HCT116 (cell line): ENCODE data around the gene EIF2AK3. TPM values are rescaled to one million over a fixed set of nuclear protein-coding genes. Genes with fewer than 3 reads are reported as not detected.

Experiments
- ATAC-seq: fragments of 200-7000 bp; cut with Tn5 transposase; 2 replicates; pipeline ENCODE4 v1.9.1; 2020; ENCODE audit warnings: mild to moderate bottlenecking, moderate library complexity
- BruUV-seq: library from RNA; stranded (reverse); fragments of 400-500 nt; replicated peaks from 2 replicates; lab custom pipeline; 2021; lab: Mats Ljungman, UMichigan
- CTCF ChIA-PET: fragments of 300-600 bp; sonication (Branson Sonifier 250); formaldehyde crosslinking; loops from one replicate; lab custom pipeline; 2021; ENCODE audit warnings: antibody characterized with exemption; lab: Charles Lee
- POLR2A ChIA-PET: fragments of 300-600, 350-600 bp; sonication (Branson Sonifier 250); formaldehyde crosslinking; loops from one replicate; lab custom pipeline; 2021; ENCODE audit warnings: antibody characterized with exemption; lab: Charles Lee
- RAD21 ChIA-PET, 2 experiments: fragments of 300-600 bp; sonication (Branson Sonifier 250); formaldehyde crosslinking; loops; one replicate each; lab custom pipeline; 2023; ENCODE audit warnings: low total read pairs in 2 of 2; ENCODE audit not compliant: uncharacterized antibody in 2 of 2, unreplicated experiment in 2 of 2, low non-redundant PET in 1 of 2; lab: Charles Lee
- DNase-seq: peaks from one replicate; pipeline ENCODE4 v3.0.0-alpha.2; 2010; ENCODE audit warnings: low read depth, low spot score
- H2AFZ ChIP-seq: fragments of 200-600 bp; shearing (Covaris generic), sonication (generic); 2 replicates; pipeline ENCODE4 v1.6.1; 2017; ENCODE audit warnings: low read depth, mixed run types, mixed read lengths, antibody characterized with exemption, low read length; ENCODE audit not compliant: poor library complexity, severe bottlenecking
- H3K27ac ChIP-seq: 2 replicates; pipeline ENCODE4 v1.5.1; 2012; ENCODE audit warnings: low read depth, low read length
- H3K27me3 ChIP-seq: fragments of 200-600 bp; sonication (generic); 2 replicates; pipeline ENCODE4 v1.6.1; 2016; ENCODE audit warnings: mixed run types, low read length, mixed read lengths; ENCODE audit not compliant: insufficient read depth
- H3K36me3 ChIP-seq, 2 experiments: fragments of 200-500 bp in 1 of 2; fragments of 200-600 bp in 1 of 2; sonication (Bioruptor generic) in 1 of 2; sonication (generic) in 1 of 2; 2 replicates each; pipeline versions ENCODE4 v1.5.1 to v1.6.1; 2014 to 2016; ENCODE audit warnings: low read length in 2 of 2, inconsistent platforms in 1 of 2, mixed read lengths in 1 of 2, mixed run types in 1 of 2; ENCODE audit not compliant: insufficient read depth in 2 of 2, control insufficient read depth in 1 of 2
- H3K4me1 ChIP-seq, 2 experiments: fragments of 200-600 bp in 1 of 2; sonication (generic) in 1 of 2; 2 replicates each; pipeline versions ENCODE4 v1.5.1 to v1.6.1; 2012 to 2017; ENCODE audit warnings: low read length in 2 of 2, inconsistent platforms in 1 of 2, mild to moderate bottlenecking in 1 of 2, mixed read lengths in 1 of 2, mixed run types in 1 of 2, moderate library complexity in 1 of 2; ENCODE audit not compliant: insufficient read depth in 2 of 2, control insufficient read depth in 1 of 2
- H3K4me2 ChIP-seq: fragments of 200-600 bp; sonication (generic); 2 replicates; pipeline ENCODE4 v1.6.1; 2017; ENCODE audit warnings: mixed run types, low read length, mixed read lengths
- H3K4me3 ChIP-seq, 2 experiments: fragments of 200-600 bp in 1 of 2; sonication (generic) in 1 of 2; replicated peaks in 1 of 2; 2 replicates each; pipeline ENCODE4 v1.5.1; 2011 to 2016; ENCODE audit warnings: low read length in 2 of 2, control low read depth in 1 of 2, low read depth in 1 of 2, mild to moderate bottlenecking in 1 of 2, mixed read lengths in 1 of 2, mixed run types in 1 of 2
- H3K79me2 ChIP-seq: fragments of 200-600 bp; sonication (generic); 2 replicates; pipeline ENCODE4 v1.6.1; 2017; ENCODE audit warnings: mild to moderate bottlenecking, mixed run types, low read length, moderate library complexity, mixed read lengths; ENCODE audit not compliant: insufficient read depth
- H3K9ac ChIP-seq: fragments of 200-600 bp; sonication (generic); 2 replicates; pipeline ENCODE4 v1.6.1; 2016; ENCODE audit warnings: low read length, mixed read lengths
- H3K9me2 ChIP-seq: fragments of 200-600 bp; sonication (generic), shearing (Covaris generic); 2 replicates; pipeline ENCODE4 v1.6.1; 2017; ENCODE audit warnings: mixed run types, mild to moderate bottlenecking, moderate library complexity; ENCODE audit not compliant: insufficient read depth
- H3K9me3 ChIP-seq, 2 experiments: fragments of 200-500 bp in 1 of 2; fragments of 200-600 bp in 1 of 2; sonication (Bioruptor generic) in 1 of 2; sonication (generic) in 1 of 2; 2 replicates each; pipeline ENCODE4 v1.6.1; 2014 to 2017; ENCODE audit warnings: low read length in 2 of 2, mixed read lengths in 2 of 2, inconsistent platforms in 1 of 2, low read depth in 1 of 2, mild to moderate bottlenecking in 1 of 2, mixed run types in 1 of 2, moderate library complexity in 1 of 2; ENCODE audit not compliant: control insufficient read depth in 1 of 2, insufficient read depth in 1 of 2
- H4K20me1 ChIP-seq: fragments of 200-600 bp; sonication (generic), shearing (Covaris generic); 2 replicates; pipeline ENCODE4 v1.6.1; 2017; ENCODE audit warnings: mixed run types, mild to moderate bottlenecking, moderate library complexity; ENCODE audit not compliant: insufficient read depth
- ATF3 ChIP-seq: IDR thresholded peaks from 2 replicates; pipeline ENCODE4 v1.6.1; 2012
- ELF1 ChIP-seq: IDR thresholded peaks from 2 replicates; pipeline ENCODE4 v1.6.1; 2012; ENCODE audit warnings: low read depth, borderline replicate concordance
- FOSL1 ChIP-seq: IDR thresholded peaks from 2 replicates; pipeline ENCODE4 v1.6.1; 2012; ENCODE audit warnings: low read depth
- JUND ChIP-seq: IDR thresholded peaks from 2 replicates; pipeline ENCODE4 v1.6.1; 2012
- POLR2AphosphoS5 ChIP-seq: IDR thresholded peaks from 2 replicates; pipeline ENCODE4 v1.6.1; 2011; ENCODE audit warnings: mild to moderate bottlenecking, low read depth, low read length, moderate library complexity
- RAD21 ChIP-seq: IDR thresholded peaks from 2 replicates; pipeline ENCODE4 v1.6.1; 2012; ENCODE audit warnings: low read depth, mild to moderate bottlenecking
- REST ChIP-seq: IDR thresholded peaks from 2 replicates; pipeline ENCODE4 v1.6.1; 2012; ENCODE audit warnings: low read depth
- SIN3A ChIP-seq: IDR thresholded peaks from 2 replicates; pipeline ENCODE4 v1.6.1; 2012; ENCODE audit warnings: low read depth
- TCF7L2 ChIP-seq: IDR thresholded peaks from 2 replicates; pipeline ENCODE4 v1.7.0; 2011; ENCODE audit warnings: borderline replicate concordance, inconsistent platforms; ENCODE audit not compliant: insufficient read depth, insufficient read length; ENCODE audit errors: extremely low read depth
- YY1 ChIP-seq: IDR thresholded peaks from 2 replicates; pipeline ENCODE4 v1.6.1; 2011; ENCODE audit warnings: low read length, low read depth, moderate library complexity, mild to moderate bottlenecking; ENCODE audit not compliant: insufficient replicate concordance; ENCODE audit errors: extremely low read depth
- intact Hi-C: fragments of 100-400 bp; cut with micrococcal nuclease; formaldehyde crosslinking; loops from 2 replicates; pipeline ENCODE4 v1.10.0; 2022
- total RNA-seq: library from RNA; stranded (reverse); gene quantifications from one replicate; pipeline ENCODE4 v1.2.1, GENCODE V29; 2021; ENCODE audit not compliant: unreplicated experiment

The EIF2AK3 gene
- total RNA-seq, 1 experiment from 2014 or later: 8.9 TPM

GRCh38 chr2:88622307-88622706 is 5.0 kb downstream of the EIF2AK3 start:
- POLR2A ChIA-PET: no interaction called here
- Histone ChIP-seq H3K27me3 (no peaks in the 10 kb centered on the region), H2AFZ (no peak overlapping the region), H3K4me3 (no peak overlapping the region), H4K20me1 (no peaks in the 10 kb centered on the region), H3K27ac (no peak overlapping the region), H3K9ac (no peak overlapping the region), H3K79me2 (peaks cover 24% of the 10 kb centered on the region), H3K4me1 (peaks cover 5 to 7% of the 10 kb centered on the region in 2 experiments; a peak in 3 of 4 replicates), H3K36me3 (no peaks in the 10 kb centered on the region), H3K4me2 (no peak overlapping the region), H3K9me2 (no peaks in the 10 kb centered on the region), H3K9me3 (no peaks in the 10 kb centered on the region)
- CTCF ChIA-PET: no interaction called here
- no peak for ATAC-seq
- intact Hi-C loops: no loop called here
- TF ChIP-seq FOSL1: no peak
- TF ChIP-seq JUND: no peak
- TF ChIP-seq POLR2AphosphoS5: no peak
- TF ChIP-seq RAD21: no peak
- TF ChIP-seq SIN3A: no peak
- TF ChIP-seq YY1: no peak
- TF ChIP-seq TCF7L2: no peak
- TF ChIP-seq ATF3: no peak
- no peak for TF ChIP-seq REST
- no peak for TF ChIP-seq ELF1
- RAD21 ChIA-PET: no interaction called here
- DNase-seq: no peak
- BruUV-seq: no TSS peak
